ENCODE results near the gene NR2F1-AS1.

GRCh38 chr5:93621327-93621798 lies 40.3 kb upstream of the NR2F1-AS1 start:
- no peak for TF ChIP-seq CTCF (IDR thresholded peaks at IDR 0.05; ENCODE audit: low read depth, low read length, missing input control)
- TF ChIP-seq MAX (IDR thresholded peaks at IDR 0.05) = no peak
